Adipocyte (in vitro differentiated cells): ENCODE measurements around the gene H1-8.
"Not testable (repeated sequence)": the region's sequence is repeated elsewhere in the genome, so short reads cannot be mapped to it uniquely, and the experiment has no call there.

Experiments used
- DNase-seq: peaks from one replicate; pipeline ENCODE4 v3.0.0-alpha.2; 2015; ENCODE audit warnings: low read depth
- H3K27me3 ChIP-seq: replicated peaks from 2 replicates; pipeline ENCODE4 v1.7.0; 2013; ENCODE audit warnings: mild to moderate bottlenecking, low read length, moderate library complexity; ENCODE audit not compliant: control insufficient read depth, insufficient read depth
- H3K36me3 ChIP-seq: 2 replicates; pipeline ENCODE4 v1.7.0; 2013; ENCODE audit warnings: low read length, mild to moderate bottlenecking, moderate library complexity; ENCODE audit not compliant: control insufficient read depth, insufficient read depth, severe bottlenecking
- H3K4me1 ChIP-seq: 2 replicates; pipeline ENCODE4 v1.7.0; 2013; ENCODE audit warnings: mild to moderate bottlenecking, low read length, moderate library complexity; ENCODE audit not compliant: control insufficient read depth, insufficient read depth
- H3K4me3 ChIP-seq: 2 replicates; pipeline ENCODE4 v1.7.0; 2013; ENCODE audit warnings: mild to moderate bottlenecking, low read length, moderate library complexity
- H3K9ac ChIP-seq: 2 replicates; pipeline ENCODE4 v1.7.0; 2013; ENCODE audit warnings: mild to moderate bottlenecking, low read length, moderate library complexity
- H3K9me3 ChIP-seq: 2 replicates; pipeline ENCODE4 v1.7.0; 2013; ENCODE audit warnings: mild to moderate bottlenecking, low read length, moderate library complexity; ENCODE audit not compliant: control insufficient read depth

H1-8 gene

DNA sequence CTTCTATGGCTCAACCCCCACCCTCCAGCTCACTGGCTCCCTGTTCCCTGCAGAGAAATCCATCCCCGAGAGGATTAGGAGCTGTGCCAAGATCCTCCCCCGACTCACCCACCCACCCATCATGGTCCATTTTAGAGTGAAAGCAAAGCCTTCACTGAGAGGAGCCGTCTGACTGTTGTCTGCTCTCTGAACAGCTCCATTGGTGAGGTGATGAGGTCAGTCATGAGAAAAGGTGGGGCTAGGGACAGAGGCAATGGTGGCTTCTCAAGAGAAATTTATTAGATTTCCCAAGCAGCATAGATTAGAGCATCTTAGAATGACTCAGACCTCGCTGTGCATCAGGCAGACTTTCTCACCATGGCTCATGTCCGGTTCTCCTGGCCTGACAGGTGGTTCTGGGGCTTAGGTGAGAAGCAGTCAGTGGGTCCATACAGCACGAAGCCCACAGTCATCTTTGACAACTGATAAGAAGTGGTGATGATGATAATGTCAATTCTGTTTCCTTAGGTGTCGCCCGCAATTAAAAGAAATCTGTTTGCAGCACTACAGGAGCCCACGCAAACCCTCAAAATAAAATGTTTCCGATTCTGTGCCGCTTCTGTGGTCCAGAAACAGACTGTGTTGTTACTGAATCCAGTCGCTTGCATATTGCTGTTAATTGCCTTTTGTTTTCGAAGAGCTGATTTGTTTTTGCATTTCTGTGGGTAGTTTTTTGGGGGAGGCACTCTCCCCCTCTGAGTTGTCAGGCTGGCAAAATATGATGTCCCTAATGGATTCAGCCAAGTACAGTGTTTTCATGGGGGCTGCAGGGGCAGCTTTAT, 39.3 kb upstream of the H1-8 start:
- H3K4me1 ChIP-seq = peaks cover 50% of the 10 kb centered on the region
- no peak overlapping the region for H3K9ac ChIP-seq
- peaks cover 55% of the 10 kb centered on the region for H3K36me3 ChIP-seq
- H3K4me3 ChIP-seq = no peak overlapping the region
- DNase-seq = no peak
- no peaks in the 10 kb centered on the region for H3K9me3 ChIP-seq
- H3K27me3 ChIP-seq = no peaks in the 10 kb centered on the region

DNA sequence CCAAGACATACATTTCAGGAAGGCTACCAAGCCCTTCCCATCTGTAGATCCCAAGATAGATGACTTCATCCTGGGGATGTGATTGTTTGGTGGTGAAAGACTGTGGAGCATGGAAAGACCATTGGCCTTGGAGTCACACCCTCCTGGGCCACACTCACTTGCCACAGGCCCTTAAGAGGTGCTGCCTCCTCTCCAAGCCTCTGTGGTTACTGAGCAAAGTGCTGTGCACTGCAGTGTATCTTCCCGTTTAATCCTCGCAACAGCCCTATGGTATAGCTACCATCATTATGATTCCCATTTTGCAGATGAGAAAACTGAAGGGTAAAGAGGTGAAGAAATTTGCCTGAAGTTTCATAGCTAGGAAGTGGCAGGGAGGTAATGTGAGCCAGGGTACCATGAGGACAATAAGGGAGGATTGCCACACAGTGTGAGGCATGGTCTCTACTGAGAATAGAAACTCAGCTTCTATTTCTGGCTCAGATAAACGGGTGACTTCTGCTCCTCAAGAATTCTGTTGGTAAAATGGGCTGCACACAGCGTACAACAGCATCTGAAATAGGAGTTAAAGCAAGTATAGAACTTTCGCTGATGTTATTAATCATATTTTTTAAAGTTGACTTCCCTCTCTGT, 38.4 kb upstream of the H1-8 start:
- H3K9ac ChIP-seq = no peak overlapping the region
- no peak for DNase-seq

DNA sequence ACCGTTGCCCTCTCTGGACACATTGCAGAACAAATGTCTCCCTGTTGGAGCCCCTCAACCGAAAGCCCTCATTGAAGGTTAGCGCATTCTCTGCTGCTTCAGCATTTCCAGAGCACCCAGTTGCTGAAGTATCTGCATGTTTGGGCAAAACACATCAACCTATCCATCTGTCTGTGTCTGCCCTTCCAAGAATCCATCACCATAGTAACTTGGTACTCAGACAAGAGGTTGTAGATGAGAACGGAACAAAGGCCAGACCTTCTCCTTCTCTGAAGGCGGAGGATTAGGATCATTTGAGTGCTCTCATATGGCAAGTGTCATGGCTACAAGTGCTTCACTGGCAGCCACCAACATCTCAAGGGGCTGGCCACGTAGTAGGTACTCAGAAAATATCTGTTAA, 37.6 kb upstream of the H1-8 start:
- H3K36me3 ChIP-seq = peaks cover 66% of the 10 kb centered on the region
- no peak for DNase-seq

More for the DNA sequence above, 38.4 kb upstream of the H1-8 start:
- Histone ChIP-seq H3K36me3 (peaks cover 64% of the 10 kb centered on the region), H3K4me1 (peaks cover 43% of the 10 kb centered on the region), H3K27me3 (no peaks in the 10 kb centered on the region), H3K4me3 (no peak overlapping the region), H3K9me3 (no peaks in the 10 kb centered on the region)

DNA sequence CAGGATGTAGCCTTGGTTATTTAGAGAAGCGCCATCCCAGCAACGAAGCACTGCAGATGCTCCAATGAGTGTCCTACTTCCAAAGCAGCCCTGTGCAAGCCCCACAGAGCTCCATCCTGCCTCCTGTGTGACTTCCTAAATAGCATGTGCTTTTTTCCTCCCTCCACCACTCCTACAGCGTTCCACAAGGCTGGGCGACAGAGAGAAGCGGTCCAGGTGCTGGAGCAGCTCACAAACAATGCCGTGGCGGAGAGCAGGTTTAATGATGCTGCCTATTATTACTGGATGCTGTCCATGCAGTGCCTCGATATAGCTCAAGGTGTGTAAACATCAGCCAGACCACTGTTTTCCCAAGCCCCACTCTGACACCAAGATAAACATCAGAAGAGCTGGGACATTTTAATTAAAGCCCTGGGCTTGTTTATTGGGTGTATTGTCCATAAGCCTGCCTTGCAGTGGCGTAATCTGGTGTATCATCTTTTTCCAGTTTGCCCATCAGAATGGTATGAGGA, 36.7 kb upstream of the H1-8 start:
- Histone ChIP-seq H3K9me3 (no peaks in the 10 kb centered on the region), H3K4me1 (peaks cover 32% of the 10 kb centered on the region), H3K4me3 (no peak overlapping the region), H3K36me3 (peaks cover 61% of the 10 kb centered on the region), H3K27me3 (no peaks in the 10 kb centered on the region), H3K9ac (no peak overlapping the region)
- DNase-seq = no peak

More for the DNA sequence above, 37.6 kb upstream of the H1-8 start:
- Histone ChIP-seq H3K9me3 (no peaks in the 10 kb centered on the region), H3K4me3 (no peak overlapping the region), H3K27me3 (no peaks in the 10 kb centered on the region), H3K9ac (no peak overlapping the region), H3K4me1 (peaks cover 36% of the 10 kb centered on the region)

DNA sequence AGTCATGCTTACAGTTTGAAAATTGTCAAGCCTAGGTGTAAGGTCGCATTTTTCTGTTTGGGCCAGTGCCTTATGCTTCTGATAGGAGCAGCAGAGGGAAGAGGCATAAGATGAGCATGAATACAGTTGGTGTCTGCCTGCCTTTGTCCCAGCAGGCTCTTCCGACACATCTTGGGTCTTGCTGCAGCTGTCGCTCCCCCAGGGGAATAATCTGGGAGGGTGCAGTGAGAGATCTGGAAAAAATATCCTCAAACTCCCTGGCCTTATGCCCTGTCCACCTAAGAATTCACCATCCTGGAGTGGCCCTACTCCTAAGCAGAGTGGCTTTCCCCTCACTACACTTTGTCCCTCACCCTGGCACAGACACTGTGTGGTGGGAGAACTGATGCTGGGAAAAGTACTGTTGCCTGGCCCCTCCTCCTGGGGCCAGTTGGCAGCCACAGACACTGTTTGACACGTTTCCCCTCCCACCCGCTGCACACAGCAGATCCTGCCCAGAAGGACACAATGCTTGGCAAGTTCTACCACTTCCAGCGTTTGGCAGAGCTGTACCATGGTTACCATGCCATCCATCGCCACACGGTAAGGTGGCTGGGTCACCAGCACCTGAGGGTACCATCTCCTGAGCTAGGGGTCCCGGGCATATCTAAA, 35.7 kb upstream of the H1-8 start:
- Histone ChIP-seq H3K4me3 (no peak overlapping the region), H3K9ac (no peak overlapping the region), H3K36me3 (peaks cover 66% of the 10 kb centered on the region), H3K9me3 (no peaks in the 10 kb centered on the region), H3K4me1 (peaks cover 32% of the 10 kb centered on the region), H3K27me3 (no peaks in the 10 kb centered on the region)
- DNase-seq = no peak

DNA sequence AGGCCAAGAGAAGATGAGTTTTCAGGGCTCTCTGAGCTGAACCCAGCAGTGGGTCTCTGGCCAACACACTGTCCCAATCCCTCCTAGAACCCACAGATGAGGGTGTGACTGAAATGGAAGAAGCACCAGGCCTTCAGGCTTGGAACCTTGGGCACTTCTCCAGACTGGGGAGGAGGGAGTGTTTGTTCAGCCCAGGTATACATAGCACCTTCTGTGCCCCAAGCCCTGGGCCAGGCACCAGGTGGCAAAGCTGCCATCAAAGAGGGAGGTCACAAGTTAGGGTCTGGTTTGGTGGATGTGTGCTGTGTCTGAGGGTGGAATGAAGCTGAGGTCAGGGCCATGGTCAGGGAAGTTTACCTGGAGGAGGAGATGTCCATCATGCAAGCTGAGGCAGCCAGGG, 30.4 kb upstream of the H1-8 start:
- Histone ChIP-seq H3K36me3 (peaks cover 74% of the 10 kb centered on the region), H3K4me3 (no peak overlapping the region), H3K4me1 (peaks cover 5% of the 10 kb centered on the region), H3K9me3 (no peaks in the 10 kb centered on the region), H3K27me3 (no peaks in the 10 kb centered on the region), H3K9ac (no peak overlapping the region)
- no peak for DNase-seq

DNA sequence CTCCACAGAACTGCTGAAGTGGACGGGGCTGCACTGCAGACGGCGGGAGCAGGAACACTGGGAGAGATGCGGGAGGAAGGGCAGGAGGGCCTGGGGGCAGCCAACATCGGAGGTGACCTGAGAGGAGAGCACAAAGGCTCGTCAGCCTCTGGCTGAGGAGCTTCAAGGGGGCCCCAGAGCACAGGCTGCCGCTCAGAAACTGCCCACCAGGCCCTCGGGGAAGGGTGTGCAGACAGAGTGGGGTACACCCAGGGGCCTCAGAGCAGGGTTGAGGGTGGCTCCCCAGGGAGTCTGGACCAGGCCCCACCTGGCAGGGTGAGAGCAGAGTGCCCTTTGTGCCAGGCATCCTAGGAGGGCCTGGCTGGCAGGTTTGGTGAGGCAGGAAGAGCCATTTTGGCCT, 29.3 kb upstream of the H1-8 start:
- Histone ChIP-seq H3K4me3 (no peak overlapping the region), H3K36me3 (peaks cover 69% of the 10 kb centered on the region), H3K9me3 (no peaks in the 10 kb centered on the region), H3K9ac (no peak overlapping the region), H3K4me1 (peaks cover 8% of the 10 kb centered on the region), H3K27me3 (no peaks in the 10 kb centered on the region)
- DNase-seq = no peak

DNA sequence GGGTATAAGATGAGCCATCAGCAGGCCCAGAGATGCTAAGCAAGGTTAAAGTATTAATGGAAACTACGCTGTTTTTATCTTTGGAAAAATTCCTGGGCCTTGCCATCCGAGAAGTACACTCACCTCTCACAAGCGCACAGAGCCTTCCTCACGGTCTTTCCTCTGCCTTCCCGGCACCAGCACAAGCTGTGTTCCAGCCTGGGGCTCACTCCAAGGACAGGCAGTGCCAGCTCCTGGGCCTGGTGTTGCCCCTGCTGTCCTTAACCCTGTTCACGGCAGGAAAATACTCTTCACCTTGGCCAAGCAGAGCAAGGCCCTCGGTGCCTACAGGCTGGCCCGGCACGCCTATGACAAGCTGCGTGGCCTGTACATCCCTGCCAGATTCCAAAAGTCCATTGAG, 28.9 kb upstream of the H1-8 start:
- no peaks in the 10 kb centered on the region for H3K27me3 ChIP-seq
- H3K9ac ChIP-seq = no peak overlapping the region
- no peaks in the 10 kb centered on the region for H3K9me3 ChIP-seq
- no peak for DNase-seq
- peaks cover 8% of the 10 kb centered on the region for H3K4me1 ChIP-seq
- peaks cover 65% of the 10 kb centered on the region for H3K36me3 ChIP-seq
- H3K4me3 ChIP-seq = no peak overlapping the region

DNA sequence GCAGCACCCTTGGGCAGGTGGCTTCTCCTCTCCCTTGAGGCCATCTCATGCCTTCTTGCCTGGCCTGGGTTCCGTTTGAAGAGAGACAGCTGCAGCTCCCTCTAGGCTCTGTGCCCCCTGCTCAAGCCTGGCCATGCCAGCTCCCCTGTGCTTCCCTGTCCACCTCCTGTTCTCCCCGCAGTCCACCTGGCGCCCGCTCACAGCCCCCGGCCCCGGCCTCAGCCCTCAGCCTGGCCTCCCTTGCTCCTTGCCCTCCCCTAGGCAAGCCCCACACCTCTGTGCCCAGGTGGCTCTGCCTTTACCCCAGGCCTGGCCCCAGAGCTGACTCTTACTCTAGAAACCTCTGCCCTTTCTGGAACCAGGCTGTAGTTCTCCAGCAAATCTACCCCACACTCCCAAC, 28.4 kb upstream of the H1-8 start:
- no peak overlapping the region for H3K4me3 ChIP-seq
- H3K4me1 ChIP-seq = peaks cover 8% of the 10 kb centered on the region
- peaks cover 63% of the 10 kb centered on the region for H3K36me3 ChIP-seq
- H3K9ac ChIP-seq = no peak overlapping the region
- H3K27me3 ChIP-seq = no peaks in the 10 kb centered on the region
- H3K9me3 ChIP-seq = no peaks in the 10 kb centered on the region
- DNase-seq = no peak

DNA sequence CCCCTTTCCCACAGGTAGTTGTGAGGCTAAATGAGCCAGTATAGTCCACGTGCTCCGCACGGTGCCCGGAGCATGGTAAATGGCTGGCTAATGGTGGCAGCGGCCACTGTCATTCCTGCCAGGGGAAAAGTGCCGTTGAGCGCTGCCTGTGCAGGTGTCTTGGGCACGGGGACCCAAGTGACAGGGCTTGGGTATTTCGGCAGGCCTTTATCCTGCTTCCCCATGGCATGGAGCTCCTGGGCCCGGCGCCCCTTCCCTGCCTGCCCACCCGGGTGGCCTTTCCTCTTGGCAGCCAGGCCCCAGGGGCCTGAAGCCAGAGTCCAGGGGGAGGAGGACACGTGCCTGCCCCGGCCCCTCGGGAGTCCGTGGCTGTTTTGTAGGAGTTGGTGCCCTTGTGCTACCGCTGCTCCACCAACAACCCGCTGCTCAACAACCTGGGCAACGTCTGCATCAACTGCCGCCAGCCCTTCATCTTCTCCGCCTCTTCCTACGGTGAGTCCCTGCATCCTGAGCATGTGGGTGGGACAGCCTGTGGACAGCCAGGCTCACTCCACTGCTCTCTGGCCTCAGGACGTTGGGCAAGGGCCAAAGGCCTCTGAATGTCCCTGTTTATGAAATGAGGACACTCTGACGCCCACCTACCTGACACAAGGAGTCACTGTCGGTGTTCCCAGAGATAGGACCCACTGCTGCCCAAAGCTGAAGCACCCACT, 27.7 kb upstream of the H1-8 start:
- not testable (repeated sequence) for H3K9ac ChIP-seq, H3K27me3 ChIP-seq, H3K4me3 ChIP-seq, H3K4me1 ChIP-seq, H3K9me3 ChIP-seq, DNase-seq
- peaks cover 60% of the 10 kb centered on the region for H3K36me3 ChIP-seq
